HCEC 1CT (cell line): ENCODE results near the gene CTSK.
A peak's percentile ranks its signal among the peaks of the same experiment; 100 is the strongest.
"Not testable (repeated sequence)": the region's sequence is repeated elsewhere in the genome, so short reads cannot be mapped to it uniquely, and the experiment has no call there.

Experiments used
- DNase-seq: peaks from one replicate; pipeline ENCODE4 v3.0.0-alpha.2; 2017

Gene CTSK

DNA sequence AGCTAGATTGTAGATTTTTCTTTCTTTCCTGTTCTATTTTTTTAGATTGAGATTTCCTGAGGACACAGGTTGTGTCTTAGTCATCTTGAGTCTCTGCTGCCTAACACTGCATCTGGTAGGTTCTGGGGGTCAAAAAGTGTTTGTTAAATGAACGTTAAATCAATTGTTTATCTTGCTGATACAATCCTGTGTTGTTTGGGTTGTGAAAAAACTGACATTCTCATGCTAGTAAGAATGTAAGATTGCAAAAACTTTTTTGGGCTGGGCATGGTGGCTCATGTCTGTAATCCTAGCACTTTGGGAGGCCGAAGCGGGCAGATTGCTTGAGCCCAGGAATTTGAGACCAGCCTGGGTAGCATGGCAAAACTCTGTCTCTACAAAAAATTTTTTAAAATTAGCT lies 3.4 kb downstream of the CTSK start:
- DNase-seq: peak; percentile 29

GRCh38 chr1:150799089-150799488 lies 9.0 kb downstream of the CTSK start:
- no peak for DNase-seq

DNA sequence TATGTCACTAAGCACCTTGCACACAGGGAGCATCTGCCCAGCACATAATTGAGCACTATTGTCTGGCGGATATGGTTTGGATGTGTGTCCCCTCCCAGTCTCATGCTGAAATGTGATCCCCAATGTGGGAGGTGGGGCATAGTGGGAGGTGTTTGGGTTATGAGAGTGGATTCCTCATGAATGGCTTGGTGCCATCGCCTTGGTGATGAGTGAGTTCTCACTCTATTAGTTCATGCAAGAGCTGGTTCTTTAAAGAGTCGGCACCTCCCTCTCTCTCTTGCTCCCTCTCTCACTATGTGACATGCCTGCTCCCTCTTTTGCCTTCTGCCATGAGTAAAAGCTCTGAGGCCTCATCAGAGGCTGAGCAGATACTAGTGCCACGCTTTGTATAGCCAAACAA lies 9.5 kb downstream of the CTSK start:
- DNase-seq: no peak

GRCh38 chr1:150796374-150796773 lies 11.7 kb downstream of the CTSK start:
- no peak for DNase-seq

DNA sequence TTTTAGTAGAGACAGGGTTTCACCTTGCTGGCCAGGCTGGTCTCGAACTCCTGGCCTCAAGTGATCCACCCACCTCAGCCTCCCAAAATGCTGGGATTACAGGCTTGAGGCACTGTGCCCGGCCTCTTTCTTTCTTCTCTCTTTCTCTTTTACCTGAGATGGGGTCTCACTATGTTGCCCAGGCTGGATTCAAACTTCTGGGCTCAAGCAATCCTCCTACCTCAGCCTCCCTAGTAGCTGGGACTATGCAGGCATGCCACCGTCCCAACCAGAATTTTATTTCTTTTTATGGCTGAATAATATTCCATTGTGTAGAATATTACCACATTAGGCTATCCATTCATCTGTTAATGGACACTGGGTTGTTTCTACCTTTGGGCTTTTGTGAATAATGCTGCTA lies 14.3 kb downstream of the CTSK start:
- not testable (repeated sequence) for DNase-seq

GRCh38 chr1:150793221-150793620 lies 14.8 kb downstream of the CTSK start:
- no peak for DNase-seq

- DNase-seq: no peak
Observed at GRCh38 chr1:150791585-150791984, 16.5 kb downstream of the CTSK start.

DNA sequence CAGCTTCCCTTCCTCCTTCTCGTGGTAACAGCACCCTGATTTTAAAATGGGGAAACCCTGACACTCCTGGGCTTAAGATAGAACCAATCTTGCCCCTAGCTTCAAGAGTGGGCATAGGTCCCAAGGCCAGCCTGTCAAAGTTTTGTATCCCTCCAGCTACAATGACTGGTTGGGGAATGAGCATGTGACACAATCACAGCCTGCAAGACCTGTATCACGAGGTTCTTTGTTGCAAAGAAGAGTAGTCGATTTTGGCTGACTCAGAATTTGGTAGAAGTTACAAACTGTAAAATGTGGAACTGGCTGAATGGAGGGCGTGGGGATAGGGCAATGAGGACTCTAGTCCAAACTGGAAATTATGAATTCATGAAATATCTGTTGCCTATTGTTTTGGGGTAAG lies 18.7 kb downstream of the CTSK start:
- no peak for DNase-seq

- DNase-seq: no peak
Observed at GRCh38 chr1:150788946-150789345, 19.1 kb downstream of the CTSK start.

DNA sequence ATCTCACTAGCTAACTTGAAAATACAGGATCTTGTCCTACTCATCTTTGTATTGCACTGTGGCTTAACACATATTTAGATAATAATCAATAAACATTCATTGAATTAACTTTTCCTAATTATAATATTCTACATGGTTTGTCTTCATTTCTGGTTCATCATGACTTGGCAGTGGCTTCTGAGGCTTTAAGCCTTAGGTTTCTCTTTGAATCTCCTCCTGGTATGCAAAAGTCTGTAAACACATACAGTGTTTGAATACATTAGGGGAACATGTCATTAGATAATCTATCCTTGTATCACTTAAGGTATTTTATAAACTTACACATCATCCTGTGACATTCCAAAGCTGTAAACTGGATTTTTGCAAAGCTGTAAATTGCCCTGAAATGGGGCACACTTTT lies 20.6 kb downstream of the CTSK start:
- DNase-seq: no peak

DNA sequence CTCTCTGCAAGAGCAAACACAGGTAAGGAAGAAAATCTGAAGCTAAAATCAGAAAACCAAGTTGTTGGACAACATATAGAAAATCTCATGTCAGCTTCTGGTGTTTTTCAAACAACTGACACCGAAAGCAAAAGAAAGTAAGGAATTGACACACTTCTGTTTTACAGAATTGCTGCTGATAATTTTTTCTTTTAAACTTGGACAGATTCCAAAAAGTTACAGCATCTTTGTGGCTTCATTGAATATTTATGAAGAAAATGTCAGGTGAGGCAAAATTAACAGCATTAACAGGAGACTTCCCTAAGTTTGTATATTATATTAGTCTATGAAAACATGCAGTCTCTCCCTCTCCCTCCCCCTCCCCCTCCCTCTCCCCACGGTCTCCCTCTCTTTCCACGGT lies 27.6 kb downstream of the CTSK start:
- DNase-seq: no peak

DNA sequence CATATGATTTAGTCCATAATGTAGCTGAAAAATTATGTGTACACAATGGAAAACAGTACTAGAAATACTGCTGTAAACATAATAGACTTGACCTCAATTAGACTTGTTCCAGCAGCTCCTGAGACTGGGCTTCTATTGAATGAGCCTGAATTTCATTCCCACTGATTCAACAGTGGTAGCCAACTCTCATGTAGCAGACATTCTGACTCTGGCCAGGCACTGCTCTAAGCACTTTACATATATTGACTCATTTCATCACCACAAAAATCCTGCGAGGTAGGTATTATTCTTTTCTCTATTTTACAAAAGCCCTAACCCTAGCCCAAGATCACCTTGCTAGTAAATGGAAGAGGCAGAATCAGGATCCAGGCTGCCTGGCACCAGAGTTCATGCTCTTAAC lies 29.7 kb downstream of the CTSK start:
- no peak for DNase-seq

DNA sequence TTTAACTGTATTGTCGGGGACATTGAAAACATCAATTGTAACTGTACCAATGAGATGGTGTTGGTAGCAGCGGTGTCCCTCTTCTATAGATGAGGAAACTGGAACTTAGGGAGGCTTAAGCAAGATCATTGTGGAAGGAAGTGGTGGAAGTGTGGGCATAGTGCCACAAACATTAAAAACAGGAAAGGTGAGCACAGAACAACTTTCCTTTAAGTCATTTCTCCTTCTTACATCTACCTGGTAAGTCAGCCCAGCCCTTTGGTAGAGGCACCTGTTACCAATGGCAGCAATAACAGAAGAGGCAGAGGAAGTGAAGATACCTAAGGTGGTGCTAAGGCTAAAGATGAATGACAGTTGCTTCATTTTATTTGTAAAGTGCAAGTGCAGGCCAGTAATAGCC lies 30.5 kb downstream of the CTSK start:
- DNase-seq: no peak

GRCh38 chr1:150775931-150776505 lies 32.0 kb downstream of the CTSK start:
- DNase-seq: not testable (repeated sequence)

DNA sequence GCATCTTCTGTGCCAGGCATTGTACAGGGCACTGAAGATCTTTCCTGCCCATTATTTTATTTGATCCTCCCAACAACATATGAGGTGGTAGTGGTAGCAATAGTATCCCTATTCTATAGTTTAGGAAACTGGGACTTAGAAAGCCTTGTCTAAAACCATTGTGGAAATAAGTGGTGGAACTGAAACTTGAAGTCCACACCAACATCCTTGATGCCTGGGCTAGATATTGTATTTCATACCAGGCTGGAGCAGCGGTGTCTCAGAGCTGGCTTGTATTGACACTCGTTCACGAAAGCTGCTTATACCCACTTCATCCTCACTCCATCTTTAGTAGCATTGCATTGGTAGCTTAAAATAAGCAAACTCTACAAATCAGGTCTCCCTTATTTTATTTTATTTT lies 32.8 kb downstream of the CTSK start:
- DNase-seq: no peak

- no peak for DNase-seq
Observed at GRCh38 chr1:150772326-150772725, 35.7 kb downstream of the CTSK start.

GRCh38 chr1:150767704-150768103 lies 40.4 kb downstream of the CTSK start:
- not testable (repeated sequence) for DNase-seq

- DNase-seq: not testable (repeated sequence)
Observed at GRCh38 chr1:150765977-150766301, 42.1 kb downstream of the CTSK start.

- DNase-seq: peak; percentile 30
Observed at GRCh38 chr1:150765296-150765976, 42.6 kb downstream of the CTSK start, which contains the start of gene CTSS. CTSS (minus strand) TSS chr1:150765778; CDS start chr1:150764763, 1,015 bp downstream.

DNA sequence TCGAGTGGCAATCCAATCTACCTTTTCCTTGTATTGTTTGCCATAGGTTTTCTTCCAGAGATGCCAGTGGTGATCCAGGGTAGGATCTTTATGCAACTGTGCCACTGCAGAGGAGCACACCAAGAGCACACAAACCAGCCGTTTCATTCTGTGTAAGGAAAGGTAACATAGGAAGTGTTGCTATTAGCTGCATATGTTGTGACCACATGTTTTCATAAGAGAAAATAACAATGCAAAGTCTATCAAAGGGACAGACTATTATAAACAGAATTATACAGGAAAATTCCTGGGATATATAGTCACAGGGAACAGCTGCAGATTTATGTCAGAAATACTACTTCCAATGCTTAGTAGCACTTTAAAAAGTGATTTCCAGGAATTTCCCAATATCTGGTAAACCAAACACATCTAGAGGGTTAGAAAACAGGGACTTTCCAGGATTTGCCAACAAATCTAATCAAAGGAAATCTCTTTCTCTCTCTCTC lies 43.4 kb downstream of the CTSK start:
- peak; percentile 91 for DNase-seq

DNA sequence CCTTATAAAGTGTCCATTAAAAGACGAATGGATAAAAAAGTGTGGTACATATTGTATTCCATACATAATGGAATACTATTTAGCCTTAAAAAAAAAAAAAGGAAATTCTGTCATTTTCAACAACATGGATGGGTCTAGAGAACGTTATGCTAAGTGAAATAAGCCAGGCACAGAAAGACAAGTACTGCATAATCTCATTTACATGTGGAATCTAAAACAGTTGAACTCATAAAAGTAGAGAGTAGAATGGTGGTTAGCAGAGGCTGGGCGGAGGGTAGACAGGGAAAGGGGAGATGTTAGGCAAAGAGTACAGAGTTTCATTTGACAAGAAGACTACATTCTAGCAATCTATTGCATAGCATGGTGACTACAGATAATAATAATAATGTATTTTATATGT lies 45.0 kb downstream of the CTSK start:
- no peak for DNase-seq

- DNase-seq: no peak
Observed at GRCh38 chr1:150762552-150762951, 45.5 kb downstream of the CTSK start.

- no peak for DNase-seq
Observed at GRCh38 chr1:150761801-150762200, 46.3 kb downstream of the CTSK start.

DNA sequence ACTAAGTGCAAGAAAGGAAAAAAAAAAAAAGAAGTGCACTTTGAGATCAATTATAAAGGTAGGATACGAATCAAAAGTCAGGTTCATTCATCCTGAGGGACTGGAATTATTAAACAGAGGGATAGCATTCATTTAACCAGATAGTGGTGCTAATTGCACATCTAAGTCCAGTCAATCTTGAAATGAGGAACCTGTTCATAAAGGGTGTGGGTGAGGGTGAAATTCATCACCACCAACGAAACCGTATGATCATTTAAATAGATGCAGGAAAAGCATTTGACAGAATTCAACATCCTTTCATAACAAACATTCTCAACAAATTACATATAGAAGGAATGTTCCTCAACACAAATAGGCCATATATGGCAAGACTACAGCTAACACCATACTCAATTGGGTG lies 48.0 kb downstream of the CTSK start:
- DNase-seq: no peak

- no peak for DNase-seq
Observed at GRCh38 chr1:150753416-150753815, 54.6 kb downstream of the CTSK start.
